Choroid plexus epithelial cell (primary cell): ENCODE results near the gene ZNF587B.
"Not testable (repeated sequence)": the region's sequence is repeated elsewhere in the genome, so short reads cannot be mapped to it uniquely, and the experiment has no call there.

Source experiments
- DNase-seq: peaks from one replicate; pipeline ENCODE4 v3.0.0-alpha.2; 2010; ENCODE audit warnings: low read depth
- H3K4me3 ChIP-seq: 2 replicates; pipeline ENCODE4 v1.5.1; 2011; ENCODE audit warnings: low read depth, mild to moderate bottlenecking, control low read depth, low read length, moderate library complexity
- TF ChIP-seq, protein P1 (sequence below): conservative IDR thresholded peaks from 2 replicates; pipeline ENCODE4 v1.5.1; 2011; ENCODE audit warnings: low read depth, mild to moderate bottlenecking, control low read depth, inconsistent platforms, low read length, moderate library complexity

The ZNF587B gene

GRCh38 chr19:57830071-57830602, at the start of gene ZNF587B:
TSS of gene ZNF587B (plus strand) at chr19:57830299. CDS start at chr19:57830529, 230 bp downstream.
- TF ChIP-seq, protein P1, sequence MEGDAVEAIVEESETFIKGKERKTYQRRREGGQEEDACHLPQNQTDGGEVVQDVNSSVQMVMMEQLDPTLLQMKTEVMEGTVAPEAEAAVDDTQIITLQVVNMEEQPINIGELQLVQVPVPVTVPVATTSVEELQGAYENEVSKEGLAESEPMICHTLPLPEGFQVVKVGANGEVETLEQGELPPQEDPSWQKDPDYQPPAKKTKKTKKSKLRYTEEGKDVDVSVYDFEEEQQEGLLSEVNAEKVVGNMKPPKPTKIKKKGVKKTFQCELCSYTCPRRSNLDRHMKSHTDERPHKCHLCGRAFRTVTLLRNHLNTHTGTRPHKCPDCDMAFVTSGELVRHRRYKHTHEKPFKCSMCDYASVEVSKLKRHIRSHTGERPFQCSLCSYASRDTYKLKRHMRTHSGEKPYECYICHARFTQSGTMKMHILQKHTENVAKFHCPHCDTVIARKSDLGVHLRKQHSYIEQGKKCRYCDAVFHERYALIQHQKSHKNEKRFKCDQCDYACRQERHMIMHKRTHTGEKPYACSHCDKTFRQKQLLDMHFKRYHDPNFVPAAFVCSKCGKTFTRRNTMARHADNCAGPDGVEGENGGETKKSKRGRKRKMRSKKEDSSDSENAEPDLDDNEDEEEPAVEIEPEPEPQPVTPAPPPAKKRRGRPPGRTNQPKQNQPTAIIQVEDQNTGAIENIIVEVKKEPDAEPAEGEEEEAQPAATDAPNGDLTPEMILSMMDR, result peak; percentile 53
- H3K4me3 ChIP-seq, result peak within 1 kb of the TSS; percentile 79
- peak; percentile 84 for DNase-seq

DNA sequence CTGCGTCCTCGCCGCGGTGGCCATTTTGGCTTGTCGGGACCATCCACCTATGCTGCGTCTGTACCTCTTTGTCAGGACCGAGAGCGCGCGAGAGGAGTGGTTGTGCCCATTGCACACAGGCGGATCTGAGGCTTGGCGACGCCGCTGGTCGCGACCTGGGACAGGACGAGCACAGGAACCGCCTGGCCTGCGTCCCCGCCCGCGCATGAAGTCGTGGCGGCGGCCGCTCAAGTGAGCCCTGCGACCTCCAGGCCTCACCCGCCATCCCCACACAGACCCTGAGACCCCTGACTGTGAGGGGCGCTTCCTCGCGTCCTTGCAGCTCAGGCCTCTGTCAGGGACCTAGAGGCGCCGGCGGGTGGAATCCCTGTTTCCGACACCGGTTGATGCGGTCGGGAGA, 43.8 kb upstream of the ZNF587B start:
- TF ChIP-seq, protein P1, result no peak
- no peak for DNase-seq
- H3K4me3 ChIP-seq, result no peak overlapping the region

DNA sequence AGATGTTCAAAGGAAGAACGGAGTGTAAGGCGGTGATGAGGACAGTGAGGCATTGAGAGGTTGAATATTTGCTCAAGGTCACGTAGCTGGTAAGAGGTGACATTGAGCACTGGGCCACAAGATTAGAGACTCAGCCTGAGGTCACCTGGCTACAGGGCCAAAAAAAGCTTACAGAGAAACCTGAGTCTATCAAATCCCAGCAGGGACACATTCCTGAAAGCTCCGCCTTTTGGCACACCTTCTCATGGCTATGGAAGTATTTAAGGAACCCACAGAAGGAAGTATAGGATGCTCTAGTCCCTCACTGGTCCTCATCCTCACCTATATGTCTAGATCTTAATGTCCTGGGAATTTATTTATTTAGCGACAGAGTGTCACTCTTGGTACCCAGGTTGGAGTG, 43.2 kb upstream of the ZNF587B start:
- no peak overlapping the region for H3K4me3 ChIP-seq
- DNase-seq, result no peak
- TF ChIP-seq, protein P1, result no peak

DNA sequence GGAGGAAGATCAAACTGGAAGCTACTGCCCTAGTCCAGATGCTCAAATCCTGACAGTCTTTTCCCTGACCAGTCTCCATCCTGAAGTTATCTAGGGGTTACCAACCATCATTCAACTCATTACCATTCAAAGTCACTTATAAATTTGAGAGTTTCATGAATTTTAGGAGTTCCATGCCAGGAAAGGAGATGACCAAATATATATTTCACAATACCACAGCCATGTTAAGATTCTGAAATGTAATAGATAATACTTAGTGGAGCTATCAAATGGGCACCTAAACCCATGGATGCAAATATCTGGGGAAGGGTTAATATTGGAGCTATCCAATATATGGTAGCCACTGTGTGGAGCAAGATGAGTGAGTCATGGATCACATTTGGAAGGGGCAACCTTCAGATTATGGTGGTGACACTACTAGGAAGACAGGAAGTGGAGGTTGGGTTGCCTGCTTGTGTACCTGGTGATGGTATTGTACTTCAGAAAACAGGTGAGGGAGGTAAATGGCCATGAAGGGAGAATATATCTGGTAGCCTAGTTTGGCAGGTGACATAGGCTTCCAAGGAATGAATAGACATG, 41.9 kb upstream of the ZNF587B start:
- DNase-seq, result no peak
- TF ChIP-seq, protein P1, result no peak

GRCh38 chr19:57789288-57789687, 40.8 kb upstream of the ZNF587B start:
- TF ChIP-seq, protein P1, result no peak
- no peak overlapping the region for H3K4me3 ChIP-seq
- DNase-seq, result no peak

More for the DNA sequence above, 41.9 kb upstream of the ZNF587B start:
- H3K4me3 ChIP-seq, result no peak overlapping the region

GRCh38 chr19:57796580-57796979, 33.5 kb upstream of the ZNF587B start:
- not testable (repeated sequence) for DNase-seq, H3K4me3 ChIP-seq

DNA sequence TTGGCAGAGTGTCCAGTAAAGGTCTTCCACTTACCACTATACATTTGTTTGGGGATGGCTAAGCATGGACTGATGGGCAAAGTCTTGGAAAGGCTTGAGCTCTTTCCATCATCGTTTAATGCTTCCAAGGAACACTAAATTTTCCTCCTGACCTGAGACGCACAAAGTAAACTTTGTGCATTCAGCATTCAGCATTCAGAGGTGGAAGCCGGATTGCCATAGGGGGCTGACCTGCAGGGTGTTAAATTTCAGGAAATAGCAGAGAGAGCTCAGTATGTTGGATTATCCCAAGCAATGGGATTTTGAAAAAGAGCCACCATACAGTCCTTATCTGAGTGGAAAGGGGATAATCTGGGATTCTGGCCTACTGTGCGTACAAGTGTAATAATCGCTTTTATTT, 29.4 kb upstream of the ZNF587B start:
- no peak overlapping the region for H3K4me3 ChIP-seq
- DNase-seq, result no peak
- TF ChIP-seq, protein P1, result no peak
